NCI-H2196 (cell line): ENCODE results near the gene RHEBL1.

Experiments used
- DNase-seq: peaks from one replicate; lab custom pipeline; 2025; ENCODE audit not compliant: unreplicated experiment; lab: John Stamatoyannopoulos, UW

RHEBL1 gene

GRCh38 chr12:49038291-49038955 lies 31.4 kb downstream of the RHEBL1 start:
- no peak for DNase-seq

GRCh38 chr12:49037947-49038237 lies 31.9 kb downstream of the RHEBL1 start:
- DNase-seq = no peak

GRCh38 chr12:49037111-49037946 lies 32.5 kb downstream of the RHEBL1 start:
- DNase-seq = no peak

- no peak for DNase-seq
These were observed 33.8 kb downstream of the RHEBL1 start for GRCh38 chr12:49036029-49036428.

GRCh38 chr12:49034286-49034622 lies 35.5 kb downstream of the RHEBL1 start:
- DNase-seq = no peak

- DNase-seq = no peak
These were observed 36.0 kb downstream of the RHEBL1 start for GRCh38 chr12:49033611-49034285.

- DNase-seq = no peak
These were observed 36.9 kb downstream of the RHEBL1 start for GRCh38 chr12:49032679-49033447.

- DNase-seq = no peak
These were observed 37.5 kb downstream of the RHEBL1 start for GRCh38 chr12:49032276-49032675.

- no peak for DNase-seq
These were observed 38.1 kb downstream of the RHEBL1 start for GRCh38 chr12:49031573-49032161.

GRCh38 chr12:49030714-49031572 lies 38.8 kb downstream of the RHEBL1 start:
- DNase-seq = no peak

- DNase-seq = no peak
These were observed 39.7 kb downstream of the RHEBL1 start for GRCh38 chr12:49030119-49030518.

GRCh38 chr12:49028666-49029275 lies 41.0 kb downstream of the RHEBL1 start:
- no peak for DNase-seq

GRCh38 chr12:49027846-49028555 lies 41.8 kb downstream of the RHEBL1 start:
- no peak for DNase-seq

GRCh38 chr12:49026678-49027480 lies 42.9 kb downstream of the RHEBL1 start:
- no peak for DNase-seq

GRCh38 chr12:49026101-49026500 lies 43.7 kb downstream of the RHEBL1 start:
- no peak for DNase-seq

GRCh38 chr12:49025463-49025862 lies 44.3 kb downstream of the RHEBL1 start:
- DNase-seq = no peak

- DNase-seq = no peak
These were observed 45.2 kb downstream of the RHEBL1 start for GRCh38 chr12:49024543-49024942.

- no peak for DNase-seq
These were observed 46.0 kb downstream of the RHEBL1 start for GRCh38 chr12:49023812-49024211.
